ENCODE measurements around the gene DIPK1B. TPM values are rescaled to one million over a fixed set of nuclear protein-coding genes. Genes with fewer than 3 reads are reported as not detected.

The DIPK1B gene
- total RNA-seq, 4 donors from 2014 or later, result 7.8 to 24.4 (median 11.2) TPM

- no peak for ATAC-seq
- WGBS, 2 donors (ENCODE audit: low coverage in 1 of 2), result no CpG with 5 or more reads among the region's 10 CpGs
- TF ChIP-seq CTCF (IDR thresholded peaks at IDR 0.05), result no peak
- TF ChIP-seq POLR2A (IDR thresholded peaks at IDR 0.05), result no peak
- TF ChIP-seq POLR2AphosphoS5 (IDR thresholded peaks at IDR 0.05), result no peak
- no peak for TF ChIP-seq EP300 (IDR thresholded peaks at IDR 0.05)
- no peaks in the 10 kb centered on the region for H3K9me3 ChIP-seq
- H3K4me1 ChIP-seq, result peaks cover 0 to 50% (median 19%) of the 10 kb centered on the region in 3 donors
- H3K27ac ChIP-seq, result no peak overlapping the region
- peaks cover 0 to 4% of the 10 kb centered on the region in 2 donors for H3K36me3 ChIP-seq
- H3K4me3 ChIP-seq, result no peak overlapping the region
- H3K27me3 ChIP-seq, result no peaks in the 10 kb centered on the region
Measured at GRCh38 chr9:136682710-136683109, 29.7 kb upstream of the DIPK1B start.

GRCh38 chr9:136683173-136683745 lies 29.1 kb upstream of the DIPK1B start:
- TF ChIP-seq POLR2AphosphoS5 (IDR thresholded peaks at IDR 0.05) (no peak), CTCF (IDR thresholded peaks at IDR 0.05) (no peak), POLR2A (IDR thresholded peaks at IDR 0.05) (no peak), EP300 (IDR thresholded peaks at IDR 0.05) (no peak)
- no peaks in the 10 kb centered on the region for H3K27me3 ChIP-seq
- 86% methylated on average over 6 of the region's 16 CpGs; no CpG with 5 or more reads in 1 of the 2 donors for WGBS, 2 donors (ENCODE audit: low coverage in 1 of 2)
- H3K4me3 ChIP-seq, result no peak overlapping the region
- H3K4me1 ChIP-seq, result peaks cover 0 to 54% (median 23%) of the 10 kb centered on the region in 3 donors
- H3K36me3 ChIP-seq, result no peaks in the 10 kb centered on the region
- no peak for ATAC-seq
- no peaks in the 10 kb centered on the region for H3K9me3 ChIP-seq
- no peak overlapping the region for H3K27ac ChIP-seq

- Histone ChIP-seq H3K4me1 (peaks cover 0 to 54% (median 23%) of the 10 kb centered on the region in 3 donors), H3K36me3 (no peaks in the 10 kb centered on the region), H3K4me3 (no peak overlapping the region), H3K27ac (no peak overlapping the region), H3K27me3 (no peaks in the 10 kb centered on the region), H3K9me3 (no peaks in the 10 kb centered on the region)
- no CpG with 5 or more reads among the region's 14 CpGs for WGBS, 2 donors (ENCODE audit: low coverage in 1 of 2)
- ATAC-seq, result no peak
- TF ChIP-seq POLR2A (IDR thresholded peaks at IDR 0.05), result no peak
- TF ChIP-seq EP300 (IDR thresholded peaks at IDR 0.05), result no peak
- no peak for TF ChIP-seq POLR2AphosphoS5 (IDR thresholded peaks at IDR 0.05)
- TF ChIP-seq CTCF (IDR thresholded peaks at IDR 0.05), result no peak
Measured at GRCh38 chr9:136683755-136684154, 28.6 kb upstream of the DIPK1B start.

GRCh38 chr9:136684339-136684738 lies 28.0 kb upstream of the DIPK1B start:
- Histone ChIP-seq H3K9me3 (no peaks in the 10 kb centered on the region), H3K27ac (no peak overlapping the region)
- 85% methylated on average over 4 of the region's 15 CpGs; no CpG with 5 or more reads in 1 of the 2 donors for WGBS, 2 donors (ENCODE audit: low coverage in 1 of 2)

More at GRCh38 chr9:136684339-136684738, 28.0 kb upstream of the DIPK1B start:
- H3K4me1 ChIP-seq, result peaks cover 0 to 57% (median 23%) of the 10 kb centered on the region in 3 donors
- no peaks in the 10 kb centered on the region for H3K36me3 ChIP-seq
- ATAC-seq, result no peak
- no peak overlapping the region for H3K4me3 ChIP-seq
- no peaks in the 10 kb centered on the region for H3K27me3 ChIP-seq
- TF ChIP-seq POLR2AphosphoS5 (IDR thresholded peaks at IDR 0.05) (no peak), POLR2A (IDR thresholded peaks at IDR 0.05) (no peak), CTCF (IDR thresholded peaks at IDR 0.05) (no peak), EP300 (IDR thresholded peaks at IDR 0.05) (no peak)
